Measurements from ENCODE around the gene BTF3. TPM values are rescaled to one million over a fixed set of nuclear protein-coding genes. Genes with fewer than 3 reads are reported as not detected.

Gene BTF3
- polyA plus RNA-seq, 1 donor from 2014 or later, result 324 TPM

- Histone ChIP-seq H3F3A (ENCODE audit: insufficient read depth, low read length, poor library complexity, severe bottlenecking) (no peaks in the 10 kb centered on the region), H2AFZ (ENCODE audit: low read depth, low read length) (no peak overlapping the region), H3K4me2 (ENCODE audit: low read length) (no peak overlapping the region), H3K79me2 (replicated peaks; ENCODE audit: insufficient read depth, low read length) (no peaks in the 10 kb centered on the region), H3K27ac (ENCODE audit: low read length) (no peak overlapping the region), H4K20me1 (ENCODE audit: insufficient read depth) (no peaks in the 10 kb centered on the region), H3K9ac (ENCODE audit: low read length) (no peak overlapping the region), H3K27me3 (ENCODE audit: insufficient read depth, low read depth, low read length) (no peaks in the 10 kb centered on the region), H3K9me3 (ENCODE audit: low read length) (no peaks in the 10 kb centered on the region), H3K4me3 (ENCODE audit: low read length) (no peak overlapping the region), H3K9me2 (ENCODE audit: insufficient read depth, low read length) (no peaks in the 10 kb centered on the region), H3K36me3 (ENCODE audit: insufficient read depth, low read length) (no peaks in the 10 kb centered on the region)
- TF ChIP-seq EP300 (conservative IDR thresholded peaks at IDR 0.05; ENCODE audit: poor library complexity, severe bottlenecking) (no peak), SMC3 (conservative IDR thresholded peaks at IDR 0.05; ENCODE audit: poor library complexity) (no peak), MXI1 (conservative IDR thresholded peaks at IDR 0.05; ENCODE audit: poor library complexity, severe bottlenecking) (no peak), POLR2AphosphoS5 (IDR thresholded peaks at IDR 0.05) (no peak), RAD21 (conservative IDR thresholded peaks at IDR 0.05) (no peak), EZH2 (IDR thresholded peaks at IDR 0.05; ENCODE audit: borderline replicate concordance, insufficient read depth, low read length, poor library complexity, severe bottlenecking) (no peak), CTCF (IDR thresholded peaks at IDR 0.05; ENCODE audit: poor library complexity, severe bottlenecking) (no peak), REST (IDR thresholded peaks at IDR 0.05; ENCODE audit: borderline replicate concordance) (no peak), TAF1 (IDR thresholded peaks at IDR 0.05; ENCODE audit: low read depth) (no peak)
These were observed 25.6 kb downstream of the BTF3 start for GRCh38 chr5:73523861-73524260.

DNA sequence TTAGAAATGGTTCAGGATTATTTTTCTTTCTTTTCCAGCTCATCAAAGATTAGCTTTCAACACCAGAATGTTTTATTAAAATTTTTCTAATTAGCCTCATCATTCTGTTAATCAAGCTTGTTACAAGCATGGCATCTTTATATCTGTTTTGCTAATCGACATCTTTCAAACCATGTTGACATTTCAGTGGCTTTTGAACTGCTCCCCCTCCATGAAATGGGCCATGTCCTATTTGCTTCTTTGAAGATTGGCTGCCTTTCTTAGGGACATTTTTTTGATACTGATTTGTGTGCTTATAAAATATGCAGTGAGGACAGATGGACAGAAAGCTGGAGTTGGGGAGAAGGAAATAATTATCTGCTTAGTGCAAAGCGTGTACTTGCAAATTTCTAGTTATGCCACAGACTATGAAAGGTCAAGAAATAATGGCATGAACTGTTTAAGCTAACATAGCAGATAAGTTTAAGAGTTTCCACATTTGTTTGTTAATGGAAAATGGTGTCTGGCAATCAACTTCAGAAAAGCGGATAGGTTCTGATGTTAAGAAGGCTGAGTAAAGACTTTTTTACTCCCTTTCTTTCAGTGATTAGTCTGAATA lies 27.5 kb downstream of the BTF3 start:
- H3K9ac ChIP-seq (ENCODE audit: low read length), result no peak overlapping the region
- no peak overlapping the region for H3K27ac ChIP-seq (ENCODE audit: low read length)
- H3K4me2 ChIP-seq (ENCODE audit: low read length), result no peak overlapping the region
- no peaks in the 10 kb centered on the region for H3K79me2 ChIP-seq (replicated peaks; ENCODE audit: insufficient read depth, low read length)
- no peaks in the 10 kb centered on the region for H3F3A ChIP-seq (ENCODE audit: insufficient read depth, low read length, poor library complexity, severe bottlenecking)
- no peaks in the 10 kb centered on the region for H3K9me3 ChIP-seq (ENCODE audit: low read length)
- H4K20me1 ChIP-seq (ENCODE audit: insufficient read depth), result no peaks in the 10 kb centered on the region
- no peaks in the 10 kb centered on the region for H3K36me3 ChIP-seq (ENCODE audit: insufficient read depth, low read length)
- no peak overlapping the region for H2AFZ ChIP-seq (ENCODE audit: low read depth, low read length)
- no peak overlapping the region for H3K4me3 ChIP-seq (ENCODE audit: low read length)
- no peaks in the 10 kb centered on the region for H3K9me2 ChIP-seq (ENCODE audit: insufficient read depth, low read length)
- H3K27me3 ChIP-seq (ENCODE audit: insufficient read depth, low read depth, low read length), result no peaks in the 10 kb centered on the region
- TF ChIP-seq REST (IDR thresholded peaks at IDR 0.05; ENCODE audit: borderline replicate concordance), result no peak
- TF ChIP-seq POLR2AphosphoS5 (IDR thresholded peaks at IDR 0.05), result no peak
- no peak for TF ChIP-seq EZH2 (IDR thresholded peaks at IDR 0.05; ENCODE audit: borderline replicate concordance, insufficient read depth, low read length, poor library complexity, severe bottlenecking)
- TF ChIP-seq MXI1 (conservative IDR thresholded peaks at IDR 0.05; ENCODE audit: poor library complexity, severe bottlenecking), result no peak
- TF ChIP-seq CTCF (IDR thresholded peaks at IDR 0.05; ENCODE audit: poor library complexity, severe bottlenecking), result no peak
- no peak for TF ChIP-seq RAD21 (conservative IDR thresholded peaks at IDR 0.05)
- TF ChIP-seq SMC3 (conservative IDR thresholded peaks at IDR 0.05; ENCODE audit: poor library complexity), result no peak
- TF ChIP-seq EP300 (conservative IDR thresholded peaks at IDR 0.05; ENCODE audit: poor library complexity, severe bottlenecking), result no peak
- TF ChIP-seq TAF1 (IDR thresholded peaks at IDR 0.05; ENCODE audit: low read depth), result no peak
